Spleen (tissue), 7 donors: ENCODE measurements around the gene SLC37A2.

Source experiments
- CTCF ChIP-seq, 11 experiments: fragments of 200-600 bp in 7 of 11; fragments of 450-650 bp in 4 of 11; sonication (generic) in 4 of 11; IDR thresholded peaks in 8 of 11; conservative IDR thresholded peaks in 3 of 11; 1 replicate in 7 of 11; 2 replicates in 4 of 11; pipeline versions ENCODE4 v1.4.0 to v1.8.0; 2016 to 2021; ENCODE audit warnings: antibody characterized with exemption in 11 of 11, inconsistent platforms in 4 of 11, mild to moderate bottlenecking in 1 of 11
- POLR2A ChIP-seq, 3 donors: fragments of 450-650 bp; IDR thresholded peaks; one replicate each; pipeline ENCODE4 v1.5.1; 2017; ENCODE audit warnings: antibody characterized with exemption in 3 of 3, mild to moderate bottlenecking in 1 of 3
- POLR2AphosphoS5 ChIP-seq, 3 donors: sonication (generic); formaldehyde crosslinking; IDR thresholded peaks; one replicate each; pipeline ENCODE4 v1.5.1; 2017; ENCODE audit warnings: antibody characterized with exemption in 3 of 3
- donor health status: DM: no; HTN: no; CAD: no; lungs with moderate emphysema.
- donor health status: DM: no; HTN: no; CAD: no.
- donor health status: DM: no; HTN: no; CAD: no.

- no peak for TF ChIP-seq CTCF (IDR thresholded peaks at IDR 0.05 in 8 of 11, conservative IDR thresholded peaks at IDR 0.05 in 3 of 11)
- no peak for TF ChIP-seq POLR2A (IDR thresholded peaks at IDR 0.05)
- TF ChIP-seq POLR2AphosphoS5 (IDR thresholded peaks at IDR 0.05), result no peak
Measured at GRCh38 chr11:125075242-125075625, 12.1 kb downstream of the SLC37A2 start.
